ENCODE measurements around the gene NDFIP1. TPM values are rescaled to one million over a fixed set of nuclear protein-coding genes. Genes with fewer than 3 reads are reported as not detected.

The NDFIP1 gene
- total RNA-seq, 3 donors from 2014 or later: 45.7 to 53.2 (median 49.4) TPM

DNA sequence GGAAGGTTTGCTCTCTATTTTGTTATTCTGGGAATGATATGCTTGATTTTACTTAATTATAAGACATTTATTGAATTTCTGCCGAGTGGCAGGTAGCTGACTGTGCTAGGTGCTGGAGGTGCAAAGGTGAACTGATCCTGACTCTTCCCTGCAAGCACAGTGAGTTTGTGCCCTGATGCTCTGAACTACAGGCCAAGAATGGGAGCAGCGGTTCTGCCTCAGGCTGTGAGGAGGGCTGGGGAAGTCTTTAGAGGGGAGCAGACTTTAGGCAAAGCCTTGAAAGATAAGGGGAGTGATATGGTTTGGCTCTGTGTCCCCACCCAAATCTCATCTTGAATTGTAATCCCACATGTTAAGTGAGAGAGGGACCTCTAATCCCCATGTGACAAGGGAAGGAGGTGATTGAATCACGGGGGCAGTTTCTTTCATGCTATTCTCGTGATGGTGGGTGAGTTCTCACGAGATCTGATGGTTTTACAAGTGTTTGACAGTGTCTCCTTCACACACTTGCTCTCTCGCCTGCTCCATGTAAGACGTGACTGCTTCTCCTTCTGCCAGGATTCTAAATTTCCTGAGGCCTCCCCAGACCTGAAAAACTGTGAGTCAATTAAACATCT is 73.1 kb downstream of the NDFIP1 start:
- intact Hi-C loops (cut with DNase I, micrococcal nuclease): no loop called here
- TF ChIP-seq, protein P1, sequence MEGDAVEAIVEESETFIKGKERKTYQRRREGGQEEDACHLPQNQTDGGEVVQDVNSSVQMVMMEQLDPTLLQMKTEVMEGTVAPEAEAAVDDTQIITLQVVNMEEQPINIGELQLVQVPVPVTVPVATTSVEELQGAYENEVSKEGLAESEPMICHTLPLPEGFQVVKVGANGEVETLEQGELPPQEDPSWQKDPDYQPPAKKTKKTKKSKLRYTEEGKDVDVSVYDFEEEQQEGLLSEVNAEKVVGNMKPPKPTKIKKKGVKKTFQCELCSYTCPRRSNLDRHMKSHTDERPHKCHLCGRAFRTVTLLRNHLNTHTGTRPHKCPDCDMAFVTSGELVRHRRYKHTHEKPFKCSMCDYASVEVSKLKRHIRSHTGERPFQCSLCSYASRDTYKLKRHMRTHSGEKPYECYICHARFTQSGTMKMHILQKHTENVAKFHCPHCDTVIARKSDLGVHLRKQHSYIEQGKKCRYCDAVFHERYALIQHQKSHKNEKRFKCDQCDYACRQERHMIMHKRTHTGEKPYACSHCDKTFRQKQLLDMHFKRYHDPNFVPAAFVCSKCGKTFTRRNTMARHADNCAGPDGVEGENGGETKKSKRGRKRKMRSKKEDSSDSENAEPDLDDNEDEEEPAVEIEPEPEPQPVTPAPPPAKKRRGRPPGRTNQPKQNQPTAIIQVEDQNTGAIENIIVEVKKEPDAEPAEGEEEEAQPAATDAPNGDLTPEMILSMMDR (IDR thresholded peaks at IDR 0.05): no peak
- no peak overlapping the region for H3K4me3 ChIP-seq
- peaks cover 4% of the 10 kb centered on the region for H3K4me1 ChIP-seq (ENCODE audit: low read depth)
- ATAC-seq (peak; percentile 9), DNase-seq (no peak)
- H3K9me3 ChIP-seq: no peaks in the 10 kb centered on the region
- no peaks in the 10 kb centered on the region for H3K36me3 ChIP-seq (ENCODE audit: low read depth)

DNA sequence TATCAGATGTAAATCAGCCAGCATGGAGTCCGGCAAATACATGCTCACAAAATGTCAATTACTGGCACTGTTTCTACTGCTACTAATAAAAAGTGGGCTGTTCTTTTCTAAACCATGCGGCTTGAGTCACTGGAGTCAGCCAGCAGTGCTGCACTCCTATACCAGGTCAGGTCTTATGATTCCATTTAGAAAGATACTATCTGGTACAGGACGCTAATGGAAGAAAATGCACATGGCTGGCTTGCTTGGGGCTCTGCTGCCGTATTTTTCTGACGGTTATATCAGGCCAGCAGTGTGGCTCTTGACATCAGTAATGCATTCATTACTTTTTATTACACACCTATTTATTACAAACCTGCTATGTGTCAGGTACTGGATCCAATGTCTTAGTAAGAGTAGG is 74.3 kb downstream of the NDFIP1 start:
- no peak overlapping the region for H3K4me3 ChIP-seq
- H3K4me1 ChIP-seq (ENCODE audit: low read depth): peaks cover 4% of the 10 kb centered on the region
- intact Hi-C loops (cut with DNase I, micrococcal nuclease): no loop called here
- no peaks in the 10 kb centered on the region for H3K9me3 ChIP-seq
- DNase-seq: no peak
- no peak for ATAC-seq
- TF ChIP-seq, protein P1 (IDR thresholded peaks at IDR 0.05): no peak
- H3K36me3 ChIP-seq (ENCODE audit: low read depth): no peaks in the 10 kb centered on the region

GRCh38 chr5:142183561-142183960 is 75.0 kb downstream of the NDFIP1 start:
- TF ChIP-seq, protein P1 (IDR thresholded peaks at IDR 0.05): no peak
- Histone ChIP-seq H3K36me3 (ENCODE audit: low read depth) (no peaks in the 10 kb centered on the region), H3K4me3 (no peak overlapping the region), H3K9me3 (no peaks in the 10 kb centered on the region), H3K4me1 (ENCODE audit: low read depth) (peaks cover 4% of the 10 kb centered on the region)
- DNase-seq (no peak), ATAC-seq (no peak)
- intact Hi-C loops (cut with DNase I, micrococcal nuclease): no loop called here

DNA sequence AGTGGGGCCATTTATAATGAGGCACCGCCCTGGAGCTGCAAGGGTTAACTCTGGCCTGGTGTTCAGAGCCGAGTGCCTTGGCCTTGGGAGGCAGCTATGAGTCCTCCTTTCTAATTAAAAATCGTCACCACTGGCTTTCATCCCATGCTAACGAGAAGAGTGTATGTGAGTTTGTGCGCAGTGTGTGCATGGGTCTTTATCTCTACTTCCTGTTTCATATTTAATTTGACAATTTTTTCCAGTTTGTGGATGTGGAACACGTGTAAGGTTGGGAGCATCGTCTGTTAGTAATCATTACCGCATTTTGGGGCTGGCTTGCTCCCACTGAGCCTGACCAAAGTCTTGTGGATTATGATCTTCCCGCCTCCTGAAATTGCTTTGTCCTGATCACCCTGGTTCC is 76.4 kb downstream of the NDFIP1 start:
- no peaks in the 10 kb centered on the region for H3K9me3 ChIP-seq
- peaks cover 4% of the 10 kb centered on the region for H3K4me1 ChIP-seq (ENCODE audit: low read depth)
- no peak overlapping the region for H3K4me3 ChIP-seq
- TF ChIP-seq, protein P1 (IDR thresholded peaks at IDR 0.05): no peak
- peak; percentile 6 for ATAC-seq
- DNase-seq: no peak
- intact Hi-C loops (cut with DNase I, micrococcal nuclease): no loop called here
- H3K36me3 ChIP-seq (ENCODE audit: low read depth): no peaks in the 10 kb centered on the region

- intact Hi-C loops (cut with DNase I, micrococcal nuclease): no loop called here
- DNase-seq (no peak), ATAC-seq (no peak)
- Histone ChIP-seq H3K4me3 (no peak overlapping the region), H3K36me3 (ENCODE audit: low read depth) (no peaks in the 10 kb centered on the region), H3K9me3 (no peaks in the 10 kb centered on the region), H3K4me1 (ENCODE audit: low read depth) (no peaks in the 10 kb centered on the region)
- TF ChIP-seq, protein P1 (IDR thresholded peaks at IDR 0.05): no peak
Observed at GRCh38 chr5:142186514-142186856, 77.9 kb downstream of the NDFIP1 start.

Data from mucosa of descending colon (tissue), 3 donors.